Measurements from ENCODE around the gene SLC9A9.

SLC9A9 gene

GRCh38 chr3:143217283-143217682 is 631.0 kb downstream of the SLC9A9 start:
- no peak for DNase-seq (ENCODE audit: low read depth in 2 of 2)

DNA sequence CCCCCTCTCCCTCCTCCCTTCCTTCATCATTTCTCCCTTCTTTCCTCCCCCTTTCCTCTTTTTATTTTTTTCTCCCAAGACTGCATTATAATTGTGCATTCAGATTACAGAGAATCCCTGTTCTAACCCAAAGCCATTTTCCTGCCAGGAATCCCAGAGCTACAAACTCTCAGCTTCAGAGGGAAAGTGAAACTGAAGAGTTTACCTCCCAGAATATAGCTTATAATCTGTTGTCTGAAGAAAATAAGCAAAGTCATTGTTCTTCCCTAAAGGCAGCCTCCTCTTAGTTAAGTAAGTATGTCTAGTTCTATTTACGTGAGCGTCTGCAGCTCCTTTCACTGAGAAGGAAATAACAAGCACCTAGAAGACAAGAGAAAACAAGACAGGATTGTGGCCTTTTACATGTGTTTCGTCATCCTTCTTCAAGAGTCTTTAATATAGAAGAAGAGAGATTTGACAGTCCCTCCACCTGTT is 631.5 kb downstream of the SLC9A9 start:
- DNase-seq (ENCODE audit: low read depth in 2 of 2) = no peak
